ENCODE results near the gene LYPD8. TPM values are rescaled to one million over a fixed set of nuclear protein-coding genes. Genes with fewer than 3 reads are reported as not detected.

LYPD8 gene
- total and polyA plus RNA-seq, 2 of the 8 experiments (the other 6 are each of a cell fraction or from before 2014, with no cell fraction given) = not detected

GRCh38 chr1:248752161-248753028 lies 3.2 kb downstream of the LYPD8 start (continued):
- TF ChIP-seq CBX8 (IDR thresholded peaks at IDR 0.05; ENCODE audit: borderline replicate concordance, low read depth, low read length) = no peak
- no peak for TF ChIP-seq USF2 (IDR thresholded peaks at IDR 0.05; ENCODE audit: low read length)
- TF ChIP-seq RNF2 (IDR thresholded peaks at IDR 0.05; ENCODE audit: borderline replicate concordance, low read depth, low read length, missing control alignments, poor library complexity, severe bottlenecking) = no peak
- no peak for TF ChIP-seq EZH2 (IDR thresholded peaks at IDR 0.05; ENCODE audit: low read depth, low read length, severe bottlenecking)
- no peak for TF ChIP-seq BRCA1 (IDR thresholded peaks at IDR 0.05; ENCODE audit: low read depth, low read length)
- no peak for TF ChIP-seq SRF (IDR thresholded peaks at IDR 0.05; ENCODE audit: low read depth, low read length)
- no peak for TF ChIP-seq TEAD4 (IDR thresholded peaks at IDR 0.05; ENCODE audit: low read depth, low read length)
- no peak for TF ChIP-seq SIN3A (conservative IDR thresholded peaks at IDR 0.05 in 1 of 2, IDR thresholded peaks at IDR 0.05 in 1 of 2; ENCODE audit: low read depth in 1 of 2, low read length in 2 of 2)

Measured in H1 (cell line).